ENCODE results near the gene ZNF140. TPM values are rescaled to one million over a fixed set of nuclear protein-coding genes. Genes with fewer than 3 reads are reported as not detected.

ZNF140 gene
- total and polyA plus RNA-seq, 2 donors (not counting 3 experiments of a cell fraction or from before 2014, with no cell fraction given) = 8.9 to 11.9 TPM

DNA sequence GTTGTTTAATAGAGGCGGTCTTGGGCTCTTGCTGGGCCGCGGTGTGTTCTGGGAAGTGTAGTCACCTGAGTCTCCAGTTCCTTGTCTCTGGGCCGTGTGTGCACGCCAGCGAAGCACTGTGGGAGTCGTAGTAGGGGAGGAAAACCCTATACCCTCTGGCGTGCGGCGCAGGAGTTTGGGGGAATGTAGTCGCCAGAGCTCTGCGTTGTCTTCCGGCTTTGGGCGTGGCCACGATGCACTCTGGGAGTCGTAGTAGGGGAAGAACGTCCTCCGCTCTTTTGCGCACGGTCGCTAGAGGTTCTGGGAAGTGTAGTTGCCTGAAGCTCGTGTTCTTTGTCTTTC is 726 bp upstream of the ZNF140 start:
- H3K4me2 ChIP-seq (ENCODE audit: insufficient read depth, low read length) = peak overlapping the region; percentile 72
- no peaks in the 10 kb centered on the region for H4K20me1 ChIP-seq (replicated peaks; ENCODE audit: control insufficient read depth, extremely low read depth, insufficient read depth, low read length)
- no TSS peak for BruUV-seq (replicated peaks)
- FAIRE-seq (peak; percentile 98), DNase-seq (ENCODE audit: low read depth, low spot score) (peak; percentile 100)
- peaks cover 6% of the 10 kb centered on the region for H3K4me1 ChIP-seq (ENCODE audit: control insufficient read depth, extremely low read depth, insufficient read depth, low read length)
- intact Hi-C loops (cut with micrococcal nuclease) = loop anchor here (1.0 to 5.0 kb wide), 6 partner anchors 43 to 193 kb away; partner anchors contain the start of genes CHFR, ZNF10, ZNF26 and ZNF268
- H3K27ac ChIP-seq (ENCODE audit: insufficient read depth, low read depth, low read length) = peak overlapping the region; percentile 92
- H3K9me1 ChIP-seq (replicated peaks; ENCODE audit: control insufficient read depth, extremely low read depth, insufficient read depth, low read length) = no peaks in the 10 kb centered on the region
- peaks cover 3 to 5% of the 10 kb centered on the region in 2 experiments for H3K36me3 ChIP-seq (ENCODE audit: control insufficient read depth in 2 of 2, extremely low read depth in 1 of 2, insufficient read depth in 2 of 2, low read length in 2 of 2)
- no peaks in the 10 kb centered on the region for H3K27me3 ChIP-seq (ENCODE audit: control insufficient read depth in 2 of 2, insufficient read depth in 2 of 2, low read length in 2 of 2)
- peak overlapping the region; percentile 46 to 82 (median 55) for H3K4me3 ChIP-seq (replicated peaks in 1 of 3; ENCODE audit: insufficient read depth in 1 of 3, low read depth in 1 of 3, low read length in 3 of 3)
- dilution Hi-C loops (cut with MboI; ENCODE audit: extremely low pct_ligation_motif_present, low sequenced_read_pairs) = no loop called here
- TF ChIP-seq JUN (IDR thresholded peaks at IDR 0.05; ENCODE audit: borderline replicate concordance, insufficient read depth, insufficient read length, low read depth) (no peak), POLR2A (IDR thresholded peaks at IDR 0.05; ENCODE audit: low read depth, low read length) (no peak), FOS (IDR thresholded peaks at IDR 0.05; ENCODE audit: borderline replicate concordance, insufficient read depth, low read length) (peak; percentile 3), MYC (IDR thresholded peaks at IDR 0.05; ENCODE audit: low read depth, low read length) (peak; percentile 29), POLR2AphosphoS5 (IDR thresholded peaks at IDR 0.05; ENCODE audit: insufficient read depth, low read depth, low read length) (peak; percentile 56), GATA2 (IDR thresholded peaks at IDR 0.05; ENCODE audit: insufficient read depth, insufficient read length, low read depth, low read length) (no peak), EZH2 (IDR thresholded peaks at IDR 0.05; ENCODE audit: borderline replicate concordance, low read depth, low read length, severe bottlenecking) (no peak)
- TF ChIP-seq, protein P1, sequence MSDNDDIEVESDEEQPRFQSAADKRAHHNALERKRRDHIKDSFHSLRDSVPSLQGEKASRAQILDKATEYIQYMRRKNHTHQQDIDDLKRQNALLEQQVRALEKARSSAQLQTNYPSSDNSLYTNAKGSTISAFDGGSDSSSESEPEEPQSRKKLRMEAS (IDR thresholded peaks at IDR 0.05; ENCODE audit: insufficient read depth, insufficient read length) = no peak
- TF ChIP-seq, protein P2, sequence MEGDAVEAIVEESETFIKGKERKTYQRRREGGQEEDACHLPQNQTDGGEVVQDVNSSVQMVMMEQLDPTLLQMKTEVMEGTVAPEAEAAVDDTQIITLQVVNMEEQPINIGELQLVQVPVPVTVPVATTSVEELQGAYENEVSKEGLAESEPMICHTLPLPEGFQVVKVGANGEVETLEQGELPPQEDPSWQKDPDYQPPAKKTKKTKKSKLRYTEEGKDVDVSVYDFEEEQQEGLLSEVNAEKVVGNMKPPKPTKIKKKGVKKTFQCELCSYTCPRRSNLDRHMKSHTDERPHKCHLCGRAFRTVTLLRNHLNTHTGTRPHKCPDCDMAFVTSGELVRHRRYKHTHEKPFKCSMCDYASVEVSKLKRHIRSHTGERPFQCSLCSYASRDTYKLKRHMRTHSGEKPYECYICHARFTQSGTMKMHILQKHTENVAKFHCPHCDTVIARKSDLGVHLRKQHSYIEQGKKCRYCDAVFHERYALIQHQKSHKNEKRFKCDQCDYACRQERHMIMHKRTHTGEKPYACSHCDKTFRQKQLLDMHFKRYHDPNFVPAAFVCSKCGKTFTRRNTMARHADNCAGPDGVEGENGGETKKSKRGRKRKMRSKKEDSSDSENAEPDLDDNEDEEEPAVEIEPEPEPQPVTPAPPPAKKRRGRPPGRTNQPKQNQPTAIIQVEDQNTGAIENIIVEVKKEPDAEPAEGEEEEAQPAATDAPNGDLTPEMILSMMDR (IDR thresholded peaks at IDR 0.05; ENCODE audit: extremely low read depth in 1 of 2, insufficient read depth in 1 of 2, low read depth in 1 of 2, low read length in 2 of 2) = no peak
- CTCF ChIA-PET = interaction anchor here (1.1 kb wide), 2 partner anchors 50 to 101 kb away, joined by 4 to 9 read pairs; partner anchors contain the start of genes ZNF10, ZNF268 and ZNF891
- H3K79me2 ChIP-seq (ENCODE audit: control insufficient read depth, insufficient read depth, low read length) = peaks cover 11% of the 10 kb centered on the region
- POLR2A ChIA-PET = interaction anchor here (0.7 to 1.1 kb wide), 2 partner anchors 50 to 98 kb away, joined by 3 to 11 read pairs; partner anchors contain the start of genes ZNF10 and ZNF891
- H2AFZ ChIP-seq (ENCODE audit: low read depth, low read length) = peak overlapping the region; percentile 84
- peak overlapping the region; percentile 93 for H3K9ac ChIP-seq (replicated peaks; ENCODE audit: extremely low read depth, insufficient read depth, low read length)
- no peaks in the 10 kb centered on the region for H3K9me3 ChIP-seq (replicated peaks; ENCODE audit: control insufficient read depth, insufficient read depth, low read length)

Measured in endothelial cell of umbilical vein (primary cell).